HG02884 (cell line): ENCODE measurements around the gene POMP.
"Not testable (repeated sequence)": the region's sequence is repeated elsewhere in the genome, so short reads cannot be mapped to it uniquely, and the experiment has no call there.

Experiments
- ATAC-seq: cut with Tn5 transposase; IDR thresholded peaks from one replicate; pipeline ENCODE4 v1.9.1; 2021; ENCODE audit warnings: mild to moderate bottlenecking, moderate library complexity; ENCODE audit not compliant: unreplicated experiment

POMP gene

GRCh38 chr13:28637714-28638355 is 21.1 kb upstream of the POMP start:
- no peak for ATAC-seq

GRCh38 chr13:28638756-28639155 is 20.2 kb upstream of the POMP start:
- ATAC-seq = no peak

- peak; percentile 5 for ATAC-seq
Measured at GRCh38 chr13:28640861-28641599, 17.9 kb upstream of the POMP start.

GRCh38 chr13:28641600-28641926 is 17.4 kb upstream of the POMP start:
- peak; percentile 75 for ATAC-seq

- no peak for ATAC-seq
Measured at GRCh38 chr13:28650284-28650683, 8.6 kb upstream of the POMP start.

- no peak for ATAC-seq
Measured at GRCh38 chr13:28651810-28652401, 7.0 kb upstream of the POMP start.

- ATAC-seq = no peak
Measured at GRCh38 chr13:28653111-28653510, 5.8 kb upstream of the POMP start.

- ATAC-seq = no peak
Measured at GRCh38 chr13:28654276-28654675, 4.7 kb upstream of the POMP start.

GRCh38 chr13:28655561-28655960 is 3.4 kb upstream of the POMP start:
- ATAC-seq = no peak

GRCh38 chr13:28657784-28658538 is 969 bp upstream of the POMP start:
- ATAC-seq = no peak

- peak; percentile 12 for ATAC-seq
Measured at GRCh38 chr13:28658539-28658795, 463 bp upstream of the POMP start.

GRCh38 chr13:28659621-28659970 is 666 bp downstream of the POMP start:
- peak; percentile 28 for ATAC-seq

GRCh38 chr13:28666897-28667488 is 8.1 kb downstream of the POMP start:
- no peak for ATAC-seq

- ATAC-seq = no peak
Measured at GRCh38 chr13:28671126-28671792, 12.3 kb downstream of the POMP start.

- ATAC-seq = no peak
Measured at GRCh38 chr13:28678809-28679208, 19.9 kb downstream of the POMP start.

- no peak for ATAC-seq
Measured at GRCh38 chr13:28679628-28680027, 20.7 kb downstream of the POMP start.

- ATAC-seq = no peak
Measured at GRCh38 chr13:28680541-28680940, 21.6 kb downstream of the POMP start.

- ATAC-seq = not testable (repeated sequence)
Measured at GRCh38 chr13:28683169-28683568, 24.2 kb downstream of the POMP start.

GRCh38 chr13:28684257-28684656 is 25.3 kb downstream of the POMP start:
- no peak for ATAC-seq

GRCh38 chr13:28685114-28685513 is 26.2 kb downstream of the POMP start:
- ATAC-seq = no peak

- no peak for ATAC-seq
Measured at GRCh38 chr13:28685892-28686291, 27.0 kb downstream of the POMP start.
